ENCODE results near the gene TADA2A.

- peak; percentile 57 to 60 for TF ChIP-seq CTCF (conservative IDR thresholded peaks at IDR 0.05 in 1 of 2, IDR thresholded peaks at IDR 0.05 in 1 of 2; ENCODE audit: extremely low read depth in 1 of 2, insufficient read depth in 1 of 2, low read depth in 1 of 2, low read length in 2 of 2)
- TF ChIP-seq EZH2 (IDR thresholded peaks at IDR 0.05; ENCODE audit: borderline replicate concordance, low read length): no peak
Measured at GRCh38 chr17:37506678-37507077, 100.0 kb downstream of the TADA2A start.

Data from mammary epithelial cell (primary cell).